ENCODE measurements around the gene PRR15L. TPM values are rescaled to one million over a fixed set of nuclear protein-coding genes. Genes with fewer than 3 reads are reported as not detected.

PRR15L gene
- total and polyA plus RNA-seq, 2 of the 8 experiments (the other 6 are each of a cell fraction or from before 2014, with no cell fraction given) = 0.26 to 1.1 TPM

DNA sequence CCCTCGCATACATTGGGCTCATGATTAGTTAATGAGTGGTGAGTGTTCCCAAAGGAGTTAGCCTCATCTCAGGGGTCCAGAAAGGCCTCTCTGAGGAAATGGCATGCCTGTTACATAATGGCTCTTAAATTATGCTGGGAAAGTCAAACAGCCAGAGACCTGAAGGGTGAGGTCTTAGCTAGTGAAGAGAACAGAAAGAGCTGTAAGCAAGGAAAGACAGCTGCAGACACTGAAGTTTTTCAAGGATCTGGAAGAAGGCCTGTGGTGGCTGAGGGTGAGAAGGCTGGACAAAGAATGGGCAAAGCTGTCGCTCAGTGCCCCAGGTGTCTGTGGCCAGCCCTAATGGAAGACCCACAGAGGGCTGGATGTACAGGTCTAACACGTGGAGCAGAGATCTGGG, 51.2 kb downstream of the PRR15L start:
- FAIRE-seq = no peak
- Histone ChIP-seq H3K9ac (replicated peaks in 1 of 4; ENCODE audit: extremely low read depth in 1 of 4, low read depth in 3 of 4, low read length in 3 of 4) (no peak overlapping the region), H3K14ac (ENCODE audit: insufficient read length) (no peak overlapping the region), H3K79me1 (ENCODE audit: low read depth, low read length) (peaks cover 10% of the 10 kb centered on the region), H3K23me2 (ENCODE audit: low read depth, low read length) (peaks cover 2% of the 10 kb centered on the region; the same call in 1 of the 2 replicates), H4K20me1 (replicated peaks in 1 of 2; ENCODE audit: control insufficient read depth in 1 of 2, insufficient read depth in 2 of 2, low read length in 2 of 2) (peaks cover 0 to 3% of the 10 kb centered on the region in 2 experiments), H3K4me3 (ENCODE audit: extremely low read depth in 1 of 4, insufficient read depth in 2 of 4, low read depth in 3 of 4, low read length in 4 of 4) (no peak overlapping the region), H2BK12ac (ENCODE audit: low read depth, low read length) (no peak overlapping the region), H2BK120ac (replicated peaks; ENCODE audit: low read depth, low read length) (no peak overlapping the region), H3K27ac (ENCODE audit: low read depth, low read length) (no peak overlapping the region), H3K18ac (ENCODE audit: extremely low read depth, low read length) (no peak overlapping the region), H3K4ac (replicated peaks; ENCODE audit: insufficient read length, low read depth, low read length) (no peak overlapping the region), H3K27me3 (replicated peaks in 1 of 4; ENCODE audit: control insufficient read depth in 3 of 4, extremely low read depth in 1 of 4, insufficient read depth in 3 of 4, low read length in 3 of 4) (no peaks in the 10 kb centered on the region), H2AFZ (ENCODE audit: low read length) (no peak overlapping the region), H3K9me3 (ENCODE audit: insufficient read depth in 2 of 2, low read depth in 1 of 2, low read length in 1 of 2) (no peaks in the 10 kb centered on the region), H2BK15ac (ENCODE audit: low read length) (no peak overlapping the region), H2BK20ac (ENCODE audit: low read length) (no peak overlapping the region), H2BK5ac (ENCODE audit: low read depth, low read length) (no peak overlapping the region), H3K4me1 (replicated peaks in 1 of 4; ENCODE audit: control insufficient read depth in 3 of 4, insufficient read depth in 4 of 4, low read length in 3 of 4) (peaks cover 3 to 11% (median 10%) of the 10 kb centered on the region in 4 experiments; a peak in 6 of 7 replicates), H2AK5ac (ENCODE audit: low read depth, low read length) (no peak overlapping the region), H3K4me2 (ENCODE audit: insufficient read depth in 1 of 2, low read depth in 2 of 2, low read length in 2 of 2) (no peak overlapping the region), H3K79me2 (ENCODE audit: control insufficient read depth in 1 of 2, insufficient read depth in 2 of 2, low read length in 2 of 2) (peaks cover 0 to 6% of the 10 kb centered on the region in 2 experiments; a peak in 2 of 4 replicates), H4K8ac (ENCODE audit: extremely low read depth, insufficient read depth, low read length) (no peak overlapping the region), H4K91ac (replicated peaks; ENCODE audit: insufficient read length, low read length) (no peak overlapping the region), H4K5ac (ENCODE audit: insufficient read length, low read depth, low read length) (no peak overlapping the region), H3K23ac (ENCODE audit: insufficient read length) (no peak overlapping the region), H3K36me3 (ENCODE audit: control insufficient read depth in 2 of 4, insufficient read depth in 4 of 4, low read length in 3 of 4) (no peaks in the 10 kb centered on the region), H3K56ac (replicated peaks; ENCODE audit: insufficient read length, low read depth, low read length) (no peak overlapping the region)
- ChIA-PET POLR2A (ENCODE audit: partially characterized antibody) (interaction anchor here (1.7 to 3.5 kb wide), 2 partner anchors 11 to 16 kb away, joined by 6 to 15 read pairs; partner anchors contain the start of gene SP2), CTCF (ENCODE audit: partially characterized antibody) (interaction anchor here (1.5 to 1.8 kb wide), 2 partner anchors 17 to 61 kb away, joined by 4 to 5 read pairs; no protein-coding TSS in a partner anchor)
- WGBS, 2 experiments (ENCODE audit: extremely low coverage in 1 of 2, insufficient coverage in 1 of 2, insufficient read length in 1 of 2, insufficient replicate concordance in 2 of 2, low coverage in 1 of 2, low lambda C conversion rate in 2 of 2, missing lambda C conversion rate in 1 of 2) = 91% methylated on average over 3 of the region's 3 CpGs; no CpG with 5 or more reads in 1 of the 2 experiments
- no peak for DNase-seq (ENCODE audit: low read depth in 1 of 2, low spot score in 2 of 2)
- TF ChIP-seq TCF12 (IDR thresholded peaks at IDR 0.05; ENCODE audit: low read depth, low read length) = no peak
- no peak for TF ChIP-seq CBX5 (IDR thresholded peaks at IDR 0.05; ENCODE audit: low read depth, low read length)
- no peak for TF ChIP-seq NANOG (IDR thresholded peaks at IDR 0.05; ENCODE audit: insufficient read depth, low read depth, low read length, poor library complexity, severe bottlenecking)
- no peak for TF ChIP-seq ZNF274 (IDR thresholded peaks at IDR 0.05; ENCODE audit: borderline replicate concordance, extremely low read depth, low read length)
- no peak for TF ChIP-seq KDM1A (IDR thresholded peaks at IDR 0.05; ENCODE audit: borderline replicate concordance, low read length)
- TF ChIP-seq POU5F1 (IDR thresholded peaks at IDR 0.05; ENCODE audit: low read depth, low read length) = no peak
- no peak for TF ChIP-seq SP2 (IDR thresholded peaks at IDR 0.05; ENCODE audit: low read length)
- TF ChIP-seq EGR1 (IDR thresholded peaks at IDR 0.05; ENCODE audit: borderline replicate concordance, low read depth, low read length) = no peak
- TF ChIP-seq JUN (IDR thresholded peaks at IDR 0.05; ENCODE audit: low read depth, low read length) = no peak
- no peak for TF ChIP-seq CBX8 (IDR thresholded peaks at IDR 0.05; ENCODE audit: borderline replicate concordance, low read depth, low read length)
- TF ChIP-seq NRF1 (IDR thresholded peaks at IDR 0.05; ENCODE audit: low read depth, low read length) = no peak
- TF ChIP-seq SIX5 (IDR thresholded peaks at IDR 0.05; ENCODE audit: low read depth, low read length) = no peak

All from H1 (cell line).